Stimulated activated CD8-positive, alpha-beta memory T cell treated with anti-CD3 and anti-CD28 coated beads, Interleukin-7, amount 100 ng/mL, for 48 hours (primary cell): Measurements from ENCODE around the gene RASSF1.

Source experiments
- DNase-seq, 2 donors: peaks; one replicate each; pipeline ENCODE4 v3.0.0-alpha.2; 2020; ENCODE audit warnings: low read depth in 1 of 2; ENCODE audit errors: extremely low read depth in 1 of 2

Gene RASSF1

GRCh38 chr3:50345008-50345407 is 4.4 kb upstream of the RASSF1 start:
- no peak for DNase-seq

- no peak for DNase-seq
These were observed 2.4 kb upstream of the RASSF1 start for GRCh38 chr3:50342813-50343633.

GRCh38 chr3:50341996-50342650 is 1.5 kb upstream of the RASSF1 start:
- no peak for DNase-seq

- DNase-seq: no peak
These were observed 901 bp upstream of the RASSF1 start for GRCh38 chr3:50341537-50341936.

GRCh38 chr3:50340147-50340447 is 539 bp downstream of the RASSF1 start:
- DNase-seq: no peak

- DNase-seq: no peak
These were observed 1.0 kb downstream of the RASSF1 start for GRCh38 chr3:50339485-50340146.

GRCh38 chr3:50338965-50339364 is 1.7 kb downstream of the RASSF1 start:
- DNase-seq: no peak

- DNase-seq: peak; percentile 96 to 99
These were observed 3.3 kb downstream of the RASSF1 start for GRCh38 chr3:50337175-50337861.

GRCh38 chr3:50336452-50337174 is 4.0 kb downstream of the RASSF1 start:
- DNase-seq: peak in 1 of 2 donors; percentile 43

GRCh38 chr3:50334339-50335075 is 6.1 kb downstream of the RASSF1 start:
- DNase-seq: no peak

GRCh38 chr3:50333744-50334328 is 6.8 kb downstream of the RASSF1 start:
- no peak for DNase-seq

- no peak for DNase-seq
These were observed 9.2 kb downstream of the RASSF1 start for GRCh38 chr3:50331364-50331907.

- DNase-seq: no peak
These were observed 10.3 kb downstream of the RASSF1 start for GRCh38 chr3:50330330-50330729.

GRCh38 chr3:50327943-50328691 is 12.5 kb downstream of the RASSF1 start, which contains the start of gene TUSC2:
Gene TUSC2 (minus strand): TSS chr3:50328223. CDS start chr3:50328099, 124 bp downstream.
- DNase-seq: peak; percentile 89 to 94

GRCh38 chr3:50327129-50327528 is 13.5 kb downstream of the RASSF1 start:
- no peak for DNase-seq

- DNase-seq: no peak
These were observed 14.5 kb downstream of the RASSF1 start for GRCh38 chr3:50326182-50326541.

GRCh38 chr3:50325497-50326181 is 15.0 kb downstream of the RASSF1 start:
- no peak for DNase-seq

- DNase-seq: no peak
These were observed 15.5 kb downstream of the RASSF1 start for GRCh38 chr3:50325113-50325480.
